T-helper 2 cell treated with Interferon-gamma antibody and Interleukin-4, amounts not matched to agents 5 μg/mL and 100 μg/mL, for 36 hours (primary cell): Measurements from ENCODE around the gene NAV1.
"Not testable (repeated sequence)": the region's sequence is repeated elsewhere in the genome, so short reads cannot be mapped to it uniquely, and the experiment has no call there.

ENCODE experiments used
- DNase-seq: peaks from one replicate; pipeline ENCODE4 v3.0.0; 2021; ENCODE audit warnings: low spot score
- H3K27ac Mint-ChIP-seq: one replicate; pipeline ENCODE4 v1.8.0; 2021; ENCODE audit warnings: mild to moderate bottlenecking, mixed read lengths
- H3K27me3 Mint-ChIP-seq: one replicate; pipeline ENCODE4 v1.8.0; 2021; ENCODE audit warnings: low read depth, mixed read lengths
- H3K36me3 Mint-ChIP-seq: one replicate; pipeline ENCODE4 v1.8.0; 2021; ENCODE audit warnings: low read depth, mixed read lengths
- H3K4me1 Mint-ChIP-seq: one replicate; pipeline ENCODE4 v1.8.0; 2021; ENCODE audit warnings: low read depth, mixed read lengths
- H3K4me3 Mint-ChIP-seq: one replicate; pipeline ENCODE4 v1.8.0; 2022; ENCODE audit warnings: mild to moderate bottlenecking, moderate library complexity, mixed read lengths
- H3K9me3 Mint-ChIP-seq: one replicate; pipeline ENCODE4 v1.8.0; 2021; ENCODE audit warnings: mixed read lengths

NAV1 gene

GRCh38 chr1:201509601-201510374 lies 29.1 kb upstream of the NAV1 start:
- Mint-ChIP-seq H3K4me1 (peaks cover 35% of the 10 kb centered on the region), H3K4me3 (no peak overlapping the region), H3K9me3 (no peaks in the 10 kb centered on the region), H3K27me3 (no peaks in the 10 kb centered on the region), H3K27ac (no peak overlapping the region), H3K36me3 (peaks cover 3% of the 10 kb centered on the region)
- DNase-seq = no peak

DNA sequence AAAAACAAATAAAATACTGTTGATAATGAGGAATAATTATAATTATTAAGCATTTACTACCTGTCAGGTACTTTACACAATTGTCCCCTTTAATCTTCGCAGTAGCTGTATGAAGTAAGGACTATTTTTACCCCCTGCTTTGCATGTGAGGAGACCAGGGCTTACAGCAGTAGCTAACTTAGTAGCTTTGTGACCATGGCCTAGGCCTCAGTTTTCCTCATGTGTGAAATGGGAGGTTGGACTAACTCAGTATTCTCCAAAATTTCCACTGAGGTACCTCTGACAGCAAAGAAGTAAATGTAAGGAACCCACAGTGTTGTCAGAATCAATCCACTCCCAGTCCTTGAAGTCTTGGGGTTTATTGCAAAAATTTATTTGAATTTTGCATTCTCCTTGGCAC lies 28.2 kb upstream of the NAV1 start:
- Mint-ChIP-seq H3K27me3 (no peaks in the 10 kb centered on the region), H3K27ac (no peak overlapping the region), H3K9me3 (no peaks in the 10 kb centered on the region), H3K4me3 (no peak overlapping the region), H3K4me1 (peaks cover 32% of the 10 kb centered on the region), H3K36me3 (peaks cover 3% of the 10 kb centered on the region)
- no peak for DNase-seq

- no peaks in the 10 kb centered on the region for H3K9me3 Mint-ChIP-seq
- H3K27ac Mint-ChIP-seq = no peak overlapping the region
- H3K27me3 Mint-ChIP-seq = no peaks in the 10 kb centered on the region
- peaks cover 29% of the 10 kb centered on the region for H3K4me1 Mint-ChIP-seq
- DNase-seq = no peak
- no peak overlapping the region for H3K4me3 Mint-ChIP-seq
- H3K36me3 Mint-ChIP-seq = peaks cover 3% of the 10 kb centered on the region
Observed at GRCh38 chr1:201511396-201511940, 27.5 kb upstream of the NAV1 start.

DNA sequence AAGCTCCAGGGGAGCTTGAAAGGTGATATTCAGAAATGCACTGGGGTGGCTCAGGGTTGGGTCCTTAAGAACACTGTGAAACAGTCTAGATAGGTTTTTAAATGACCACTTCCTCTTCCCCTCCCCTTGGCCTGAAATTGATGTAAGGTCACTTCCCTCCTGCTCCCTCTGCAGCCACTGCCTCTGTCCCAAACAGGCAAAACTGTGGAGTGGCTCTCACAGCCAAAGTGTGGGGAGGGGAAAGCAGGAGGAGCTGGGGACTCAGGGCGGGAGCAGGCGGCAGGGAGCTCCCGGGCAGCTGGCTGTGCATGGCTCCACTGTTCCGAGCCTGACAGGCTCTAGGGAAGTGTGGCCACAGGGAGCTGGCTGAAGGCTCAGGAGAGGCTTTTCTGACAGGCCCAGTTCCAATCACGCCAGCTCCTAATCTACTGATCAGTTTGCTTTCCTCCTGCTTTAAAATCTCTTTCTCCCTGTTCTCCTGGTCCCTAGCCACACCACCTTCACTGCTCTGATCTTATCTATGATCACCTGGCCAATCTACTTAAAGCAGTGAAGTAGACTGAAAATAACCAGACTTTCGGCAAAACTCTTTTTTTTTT lies 26.9 kb upstream of the NAV1 start:
- H3K9me3 Mint-ChIP-seq = no peaks in the 10 kb centered on the region
- no peak overlapping the region for H3K27ac Mint-ChIP-seq
- DNase-seq = no peak
- no peaks in the 10 kb centered on the region for H3K27me3 Mint-ChIP-seq
- H3K4me3 Mint-ChIP-seq = no peak overlapping the region
- peaks cover 30% of the 10 kb centered on the region for H3K4me1 Mint-ChIP-seq
- peaks cover 3% of the 10 kb centered on the region for H3K36me3 Mint-ChIP-seq

DNA sequence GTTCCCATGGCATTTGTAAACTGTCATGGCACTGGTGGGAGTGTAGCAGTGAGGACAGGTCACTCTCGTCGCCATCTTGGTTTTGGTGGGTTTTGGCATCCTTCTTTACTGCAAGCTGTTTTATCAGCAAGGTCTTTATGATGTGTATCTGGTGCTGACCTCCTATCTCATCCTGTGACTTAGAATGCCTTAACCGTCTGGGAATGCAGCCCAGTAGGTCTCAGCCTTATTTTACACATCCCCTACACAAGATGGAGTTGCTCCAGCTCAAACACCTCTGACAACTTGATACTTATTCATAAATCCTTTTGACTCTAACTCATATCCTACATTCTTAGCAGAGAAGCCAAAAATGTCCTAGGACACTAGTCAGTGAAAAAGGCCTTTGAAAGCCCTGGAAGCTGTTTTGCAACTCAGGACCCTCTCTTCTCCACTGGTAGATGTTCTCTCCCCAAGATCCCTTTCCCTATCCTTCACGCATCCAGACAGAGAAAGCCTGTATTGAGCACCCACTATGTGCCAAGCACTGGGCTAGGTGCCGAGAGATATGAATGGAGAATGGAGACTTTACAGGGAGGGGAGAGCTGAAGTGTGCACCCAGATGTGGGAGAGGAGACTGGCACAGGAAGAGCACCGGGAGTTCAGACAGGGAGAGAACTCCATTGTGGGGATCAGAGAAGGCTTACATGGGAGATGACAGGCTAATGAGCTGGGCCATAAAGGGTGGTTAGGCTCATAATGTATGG lies 25.3 kb upstream of the NAV1 start:
- H3K27me3 Mint-ChIP-seq = no peaks in the 10 kb centered on the region
- no peaks in the 10 kb centered on the region for H3K9me3 Mint-ChIP-seq
- H3K27ac Mint-ChIP-seq = no peak overlapping the region
- no peak for DNase-seq
- H3K4me3 Mint-ChIP-seq = no peak overlapping the region
- peaks cover 20% of the 10 kb centered on the region for H3K4me1 Mint-ChIP-seq
- H3K36me3 Mint-ChIP-seq = peaks cover 3% of the 10 kb centered on the region

GRCh38 chr1:201514466-201514865 lies 24.5 kb upstream of the NAV1 start:
- no peak for DNase-seq
- no peaks in the 10 kb centered on the region for H3K9me3 Mint-ChIP-seq
- no peaks in the 10 kb centered on the region for H3K27me3 Mint-ChIP-seq
- H3K4me1 Mint-ChIP-seq = peaks cover 19% of the 10 kb centered on the region
- peaks cover 3% of the 10 kb centered on the region for H3K36me3 Mint-ChIP-seq
- H3K27ac Mint-ChIP-seq = no peak overlapping the region
- no peak overlapping the region for H3K4me3 Mint-ChIP-seq

- Mint-ChIP-seq H3K36me3 (peaks cover 3% of the 10 kb centered on the region), H3K4me1 (peaks cover 16% of the 10 kb centered on the region), H3K4me3 (no peak overlapping the region), H3K27me3 (no peaks in the 10 kb centered on the region), H3K27ac (no peak overlapping the region), H3K9me3 (no peaks in the 10 kb centered on the region)
- DNase-seq = no peak
Observed at GRCh38 chr1:201515062-201515750, 23.7 kb upstream of the NAV1 start.

- Mint-ChIP-seq H3K4me3 (no peak overlapping the region), H3K27me3 (no peaks in the 10 kb centered on the region), H3K27ac (no peak overlapping the region), H3K36me3 (peaks cover 3% of the 10 kb centered on the region), H3K4me1 (peaks cover 16% of the 10 kb centered on the region), H3K9me3 (no peaks in the 10 kb centered on the region)
- DNase-seq = no peak
Observed at GRCh38 chr1:201515895-201516294, 23.0 kb upstream of the NAV1 start.

DNA sequence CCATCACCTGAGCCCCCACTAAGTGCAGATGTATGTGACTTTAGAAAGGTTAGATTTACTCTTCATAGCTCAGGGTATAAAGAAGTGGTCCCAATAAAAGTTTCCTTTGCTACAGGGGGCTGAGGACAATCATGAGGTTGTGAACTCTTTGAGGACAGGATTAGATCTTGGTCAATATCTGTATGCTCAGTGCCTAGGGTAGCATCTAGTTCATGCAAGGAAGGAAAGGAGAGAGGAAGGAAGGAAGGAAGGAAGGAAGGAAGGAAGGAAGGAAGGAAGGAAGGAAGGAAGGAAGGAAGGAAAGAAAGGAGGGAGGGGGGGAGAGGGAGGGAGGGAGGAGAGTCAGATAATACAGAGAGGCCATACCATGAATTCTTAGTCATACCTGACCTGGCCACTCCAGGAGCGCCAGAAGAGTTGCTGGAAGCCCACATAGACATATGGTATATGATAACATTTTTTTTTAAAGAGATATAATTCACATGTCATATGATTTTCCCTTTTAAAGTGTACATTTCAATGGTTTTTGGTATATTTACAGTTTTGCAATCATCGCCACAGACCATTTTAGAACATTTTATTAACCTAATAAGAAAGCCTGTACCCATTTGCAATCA lies 22.3 kb upstream of the NAV1 start:
- Mint-ChIP-seq H3K36me3 (peaks cover 3% of the 10 kb centered on the region), H3K27me3 (no peaks in the 10 kb centered on the region), H3K27ac (no peak overlapping the region), H3K9me3 (no peaks in the 10 kb centered on the region), H3K4me1 (peaks cover 14% of the 10 kb centered on the region), H3K4me3 (no peak overlapping the region)
- no peak for DNase-seq

GRCh38 chr1:201517631-201518030 lies 21.3 kb upstream of the NAV1 start:
- Mint-ChIP-seq H3K27ac (no peak overlapping the region), H3K36me3 (peaks cover 11% of the 10 kb centered on the region), H3K9me3 (no peaks in the 10 kb centered on the region), H3K4me3 (no peak overlapping the region), H3K27me3 (no peaks in the 10 kb centered on the region), H3K4me1 (peaks cover 13% of the 10 kb centered on the region)
- DNase-seq = no peak

GRCh38 chr1:201518071-201518470 lies 20.9 kb upstream of the NAV1 start:
- Mint-ChIP-seq H3K4me1 (peaks cover 12% of the 10 kb centered on the region), H3K27ac (no peak overlapping the region), H3K36me3 (peaks cover 12% of the 10 kb centered on the region), H3K4me3 (no peak overlapping the region), H3K9me3 (no peaks in the 10 kb centered on the region), H3K27me3 (no peaks in the 10 kb centered on the region)
- DNase-seq = no peak

- DNase-seq, H3K9me3 Mint-ChIP-seq, H3K4me3 Mint-ChIP-seq, H3K27me3 Mint-ChIP-seq, H3K27ac Mint-ChIP-seq: not testable (repeated sequence)
- Mint-ChIP-seq H3K4me1 (peaks cover 11% of the 10 kb centered on the region), H3K36me3 (peaks cover 19% of the 10 kb centered on the region)
Observed at GRCh38 chr1:201520046-201520575, 18.8 kb upstream of the NAV1 start.

GRCh38 chr1:201525193-201525778 lies 13.6 kb upstream of the NAV1 start:
- DNase-seq = no peak
- Mint-ChIP-seq H3K9me3 (peaks cover 4% of the 10 kb centered on the region), H3K27ac (no peak overlapping the region), H3K27me3 (no peaks in the 10 kb centered on the region), H3K4me3 (no peak overlapping the region), H3K36me3 (peaks cover 21% of the 10 kb centered on the region), H3K4me1 (peaks cover 2% of the 10 kb centered on the region)
